Measurements from ENCODE around the gene SMC3. TPM values are rescaled to one million over a fixed set of nuclear protein-coding genes. Genes with fewer than 3 reads are reported as not detected.

Gene SMC3
- total and polyA plus RNA-seq, 2 of the 4 experiments (the other 2 are of a cell fraction), result 15.0 to 15.2 TPM

DNA sequence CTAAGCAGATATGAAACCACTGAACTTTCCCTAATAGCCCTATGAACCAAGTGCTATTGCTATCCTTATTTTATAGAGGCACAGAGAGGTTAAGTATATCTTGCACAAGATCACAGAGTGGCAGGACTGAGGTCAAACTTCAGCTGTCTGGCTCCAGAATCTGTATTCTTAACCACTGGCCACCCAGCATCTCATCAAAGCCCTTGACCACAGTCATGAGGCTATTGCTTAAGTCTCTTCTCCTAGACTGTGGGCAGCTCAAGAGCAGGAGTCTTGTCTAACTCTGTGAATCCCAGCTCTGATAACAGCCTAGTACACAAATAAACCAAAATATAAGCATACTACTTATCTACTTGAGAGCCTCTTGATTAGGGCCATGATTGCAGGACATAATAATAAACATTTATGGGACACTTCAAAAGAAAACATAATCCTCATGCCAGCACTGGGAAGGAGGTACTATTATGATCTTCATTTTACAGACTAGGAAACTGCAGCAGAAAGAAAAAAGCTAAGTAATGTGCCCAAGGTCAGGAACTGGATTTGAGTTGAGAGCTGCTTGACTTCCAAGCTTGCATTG, 22.4 kb upstream of the SMC3 start:
- POLR2A ChIA-PET (ENCODE audit: unreplicated experiment), result interaction anchor here (0.6 kb wide), 1 partner anchor 12 kb away, joined by 3 read pairs; no protein-coding TSS in a partner anchor
- no peak overlapping the region for H3K4ac ChIP-seq (ENCODE audit: low read depth, low read length)

More for the DNA sequence above, 22.4 kb upstream of the SMC3 start:
- no TSS peak for BruUV-seq (replicated peaks)
- DNase-seq (peak; percentile 54), ATAC-seq (ENCODE audit: low read depth) (peak; percentile 86)
- no peaks in the 10 kb centered on the region for H3K9me3 ChIP-seq (ENCODE audit: control insufficient read depth, insufficient read depth, low read length)
- no peak overlapping the region for H2BK120ac ChIP-seq (ENCODE audit: low read depth, low read length)
- no peak overlapping the region for H4K5ac ChIP-seq (ENCODE audit: low read depth, low read length)
- no peaks in the 10 kb centered on the region for H3K27me3 ChIP-seq (ENCODE audit: control insufficient read depth, insufficient read depth, low read length)
- no peak overlapping the region for H2BK5ac ChIP-seq (ENCODE audit: low read depth, low read length, poor library complexity, severe bottlenecking)
- 0 out of 2 replicates have a peak, but pooled peaks cover 5% of the 10 kb centered on the region for H3K9me1 ChIP-seq (ENCODE audit: insufficient read depth, low read length)
- dilution Hi-C loops (cut with HindIII; ENCODE audit: low sequenced_read_pairs, unreplicated experiment) (no loop called here), in situ Hi-C loops (cut with MboI; ENCODE audit: low sequenced_read_pairs) (loop anchor here (5.0 kb wide), 1 partner anchor 233 kb away; no protein-coding TSS in a partner anchor), intact Hi-C loops (cut with micrococcal nuclease) (no loop called here)
- no peak overlapping the region for H3K4me2 ChIP-seq (ENCODE audit: low read depth, low read length)
- CTCF ChIA-PET, result interaction anchor here (0.6 to 2.0 kb wide), 4 partner anchors 10 to 239 kb away, joined by 3 to 10 read pairs (median 4); no protein-coding TSS in a partner anchor
- H3K14ac ChIP-seq (replicated peaks; ENCODE audit: low read depth, low read length), result no peak overlapping the region
- H4K91ac ChIP-seq (ENCODE audit: insufficient read depth, low read depth, low read length), result no peak overlapping the region
- H3K27ac ChIP-seq (ENCODE audit: insufficient read depth, low read length), result no peak overlapping the region
- no peak overlapping the region for H2AK9ac ChIP-seq (replicated peaks; ENCODE audit: low read depth, low read length, poor library complexity)
- no peak overlapping the region for H3K9ac ChIP-seq (ENCODE audit: low read depth, low read length)
- peaks cover 2% of the 10 kb centered on the region; the same call in 1 of the 2 replicates for H3K4me1 ChIP-seq (ENCODE audit: control insufficient read depth, insufficient read depth, low read length)
- H3K18ac ChIP-seq (ENCODE audit: low read depth, low read length), result no peak overlapping the region
- H3K79me1 ChIP-seq (ENCODE audit: low read depth in 1 of 2, low read length in 2 of 2), result no peaks in the 10 kb centered on the region
- no peak overlapping the region for H2BK20ac ChIP-seq (ENCODE audit: low read depth, low read length)
- no peak overlapping the region for H4K8ac ChIP-seq (ENCODE audit: low read depth in 2 of 2, low read length in 2 of 2)
- no peak overlapping the region for H3K23ac ChIP-seq (ENCODE audit: low read depth, low read length)
- peak overlapping the region; percentile 4; the same call in 1 of the 2 replicates for H2AK5ac ChIP-seq (ENCODE audit: low read depth, low read length)
- H3K36me3 ChIP-seq (ENCODE audit: control insufficient read depth, insufficient read depth, low read length), result no peaks in the 10 kb centered on the region
- no peak overlapping the region for H2BK15ac ChIP-seq (ENCODE audit: low read depth, low read length)
- H3K4me3 ChIP-seq (ENCODE audit: insufficient read depth, low read depth, low read length), result no peak overlapping the region
- no peak overlapping the region for H2AFZ ChIP-seq (replicated peaks; ENCODE audit: low read length, poor library complexity)
- no peaks in the 10 kb centered on the region for H4K20me1 ChIP-seq (ENCODE audit: insufficient read depth, low read length)
- TF ChIP-seq CHD1 (IDR thresholded peaks at IDR 0.05; ENCODE audit: low read depth, low read length) (no peak), CEBPB (IDR thresholded peaks at IDR 0.05; ENCODE audit: low read depth, low read length) (peak; percentile 86), NFE2L2 (IDR thresholded peaks at IDR 0.05; ENCODE audit: low read depth, low read length) (no peak)
- TF ChIP-seq, protein P1, sequence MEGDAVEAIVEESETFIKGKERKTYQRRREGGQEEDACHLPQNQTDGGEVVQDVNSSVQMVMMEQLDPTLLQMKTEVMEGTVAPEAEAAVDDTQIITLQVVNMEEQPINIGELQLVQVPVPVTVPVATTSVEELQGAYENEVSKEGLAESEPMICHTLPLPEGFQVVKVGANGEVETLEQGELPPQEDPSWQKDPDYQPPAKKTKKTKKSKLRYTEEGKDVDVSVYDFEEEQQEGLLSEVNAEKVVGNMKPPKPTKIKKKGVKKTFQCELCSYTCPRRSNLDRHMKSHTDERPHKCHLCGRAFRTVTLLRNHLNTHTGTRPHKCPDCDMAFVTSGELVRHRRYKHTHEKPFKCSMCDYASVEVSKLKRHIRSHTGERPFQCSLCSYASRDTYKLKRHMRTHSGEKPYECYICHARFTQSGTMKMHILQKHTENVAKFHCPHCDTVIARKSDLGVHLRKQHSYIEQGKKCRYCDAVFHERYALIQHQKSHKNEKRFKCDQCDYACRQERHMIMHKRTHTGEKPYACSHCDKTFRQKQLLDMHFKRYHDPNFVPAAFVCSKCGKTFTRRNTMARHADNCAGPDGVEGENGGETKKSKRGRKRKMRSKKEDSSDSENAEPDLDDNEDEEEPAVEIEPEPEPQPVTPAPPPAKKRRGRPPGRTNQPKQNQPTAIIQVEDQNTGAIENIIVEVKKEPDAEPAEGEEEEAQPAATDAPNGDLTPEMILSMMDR (conservative IDR thresholded peaks at IDR 0.05; ENCODE audit: low read depth, low read length), result no peak
- no peak overlapping the region for H3K56ac ChIP-seq (ENCODE audit: extremely low read depth, insufficient read depth, low read length)
